ENCODE measurements around the gene NHERF1. TPM values are rescaled to one million over a fixed set of nuclear protein-coding genes. Genes with fewer than 3 reads are reported as not detected.

The NHERF1 gene
- total and polyA plus RNA-seq, 2 of the 13 experiments (the other 11 are each of a cell fraction or from before 2014, with no cell fraction given), result 169 to 269 TPM

DNA sequence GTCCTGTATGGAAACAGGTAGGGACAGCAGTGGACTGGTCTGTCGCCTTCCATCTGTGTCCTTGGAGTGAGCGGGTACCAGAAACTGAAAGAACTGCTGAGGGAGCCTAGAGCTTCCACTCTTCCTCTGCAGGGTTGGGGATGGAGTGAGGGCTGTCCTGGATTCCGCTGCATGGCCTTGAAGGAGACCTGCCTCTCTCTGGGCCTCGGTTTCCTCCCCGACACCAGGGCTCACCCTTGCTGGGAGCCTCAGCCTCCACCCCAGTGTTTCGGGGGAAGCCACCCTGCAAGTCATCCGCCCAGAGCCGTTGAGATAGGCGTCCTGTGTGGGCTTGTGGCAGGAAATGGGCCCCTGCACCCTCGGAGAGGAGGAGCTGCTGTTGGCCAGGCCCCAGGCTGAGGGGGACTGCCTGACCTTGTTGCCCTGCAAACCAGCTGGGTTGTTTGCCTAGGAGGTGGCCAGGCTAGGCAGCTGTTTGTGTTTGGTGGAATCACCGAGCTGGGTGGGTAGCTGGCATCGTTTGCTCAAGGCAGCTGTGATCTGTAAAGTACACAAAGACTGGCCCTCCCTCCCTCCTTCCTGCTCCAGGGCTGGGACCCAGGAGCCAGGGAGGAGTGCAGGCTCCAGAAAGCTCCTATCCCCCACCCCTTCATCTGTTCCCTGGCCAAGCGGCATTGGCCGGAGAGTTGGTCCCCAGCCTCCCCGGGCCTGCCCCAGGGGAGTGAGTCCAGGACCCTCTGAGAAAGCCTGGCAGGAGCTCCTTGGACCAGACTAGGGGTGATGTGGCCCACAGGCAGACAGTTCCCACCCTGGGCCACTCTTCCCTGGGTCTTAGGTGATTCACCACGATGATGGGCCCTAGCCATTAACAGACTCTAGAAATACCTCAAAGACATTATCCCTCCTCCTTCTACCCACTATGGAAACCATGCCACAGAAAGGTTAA is 10.1 kb upstream of the NHERF1 start (continued):
- TF ChIP-seq TBX3 (IDR thresholded peaks at IDR 0.05; ENCODE audit: borderline replicate concordance) (no peak), REPIN1 (CRISPR knock-in tag; IDR thresholded peaks at IDR 0.05; ENCODE audit: borderline replicate concordance, low read depth) (no peak), ZNF234 (CRISPR knock-in tag; conservative IDR thresholded peaks at IDR 0.05) (no peak), NR3C1 (CRISPR knock-in tag; IDR thresholded peaks at IDR 0.05) (no peak), CCDC6 (CRISPR knock-in tag; IDR thresholded peaks at IDR 0.05) (no peak; the same call in 1 of the 2 replicates), ZNF878 (CRISPR knock-in tag; IDR thresholded peaks at IDR 0.05) (no peak), ZNF556 (CRISPR knock-in tag; IDR thresholded peaks at IDR 0.05; ENCODE audit: borderline replicate concordance) (no peak), GTF3A (CRISPR knock-in tag; conservative IDR thresholded peaks at IDR 0.05) (no peak), HNF4G (IDR thresholded peaks at IDR 0.05; ENCODE audit: borderline replicate concordance, low read depth, low read length) (peak; percentile 26; the same call in 1 of the 2 replicates), HNF4G (CRISPR knock-in tag; IDR thresholded peaks at IDR 0.05; ENCODE audit: borderline replicate concordance, low read depth) (no peak; the same call in 1 of the 2 replicates), PHF21A (CRISPR knock-in tag; IDR thresholded peaks at IDR 0.05) (no peak), ZNF501 (CRISPR knock-in tag; IDR thresholded peaks at IDR 0.05) (no peak), ZNF230 (CRISPR knock-in tag; IDR thresholded peaks at IDR 0.05) (0 out of 2 replicates have a peak, but pooled peaks have one; percentile 47), ZNF256 (CRISPR knock-in tag; conservative IDR thresholded peaks at IDR 0.05) (no peak), FOXA3 (CRISPR knock-in tag; IDR thresholded peaks at IDR 0.05) (peak; percentile 95), ZNF557 (CRISPR knock-in tag; IDR thresholded peaks at IDR 0.05) (no peak), SRY (CRISPR knock-in tag; IDR thresholded peaks at IDR 0.05) (peak; percentile 55; the same call in 1 of the 2 replicates), CENPT (CRISPR knock-in tag; IDR thresholded peaks at IDR 0.05; ENCODE audit: low read depth) (no peak), MYNN (CRISPR knock-in tag; IDR thresholded peaks at IDR 0.05; ENCODE audit: low read depth) (no peak; the same call in 1 of the 2 replicates)
- TF ChIP-seq, protein P1, sequence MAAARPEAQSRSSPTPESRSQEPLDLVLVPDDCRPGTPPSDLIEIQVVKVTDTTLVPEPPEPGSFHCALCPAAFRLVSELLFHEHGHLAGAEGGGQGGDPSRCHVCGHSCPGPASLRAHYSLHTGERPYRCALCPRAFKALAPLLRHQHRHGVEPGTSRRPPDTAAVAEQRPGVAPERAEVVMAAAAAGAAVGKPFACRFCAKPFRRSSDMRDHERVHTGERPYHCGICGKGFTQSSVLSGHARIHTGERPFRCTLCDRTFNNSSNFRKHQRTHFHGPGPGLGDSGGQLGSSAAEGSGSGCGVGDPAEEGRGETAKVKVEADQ (CRISPR knock-in tag; IDR thresholded peaks at IDR 0.05; ENCODE audit: borderline replicate concordance), result no peak
- TF ChIP-seq, protein P2, sequence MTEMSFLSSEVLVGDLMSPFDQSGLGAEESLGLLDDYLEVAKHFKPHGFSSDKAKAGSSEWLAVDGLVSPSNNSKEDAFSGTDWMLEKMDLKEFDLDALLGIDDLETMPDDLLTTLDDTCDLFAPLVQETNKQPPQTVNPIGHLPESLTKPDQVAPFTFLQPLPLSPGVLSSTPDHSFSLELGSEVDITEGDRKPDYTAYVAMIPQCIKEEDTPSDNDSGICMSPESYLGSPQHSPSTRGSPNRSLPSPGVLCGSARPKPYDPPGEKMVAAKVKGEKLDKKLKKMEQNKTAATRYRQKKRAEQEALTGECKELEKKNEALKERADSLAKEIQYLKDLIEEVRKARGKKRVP (CRISPR knock-in tag; IDR thresholded peaks at IDR 0.05), result no peak
- TF ChIP-seq, protein P3, sequence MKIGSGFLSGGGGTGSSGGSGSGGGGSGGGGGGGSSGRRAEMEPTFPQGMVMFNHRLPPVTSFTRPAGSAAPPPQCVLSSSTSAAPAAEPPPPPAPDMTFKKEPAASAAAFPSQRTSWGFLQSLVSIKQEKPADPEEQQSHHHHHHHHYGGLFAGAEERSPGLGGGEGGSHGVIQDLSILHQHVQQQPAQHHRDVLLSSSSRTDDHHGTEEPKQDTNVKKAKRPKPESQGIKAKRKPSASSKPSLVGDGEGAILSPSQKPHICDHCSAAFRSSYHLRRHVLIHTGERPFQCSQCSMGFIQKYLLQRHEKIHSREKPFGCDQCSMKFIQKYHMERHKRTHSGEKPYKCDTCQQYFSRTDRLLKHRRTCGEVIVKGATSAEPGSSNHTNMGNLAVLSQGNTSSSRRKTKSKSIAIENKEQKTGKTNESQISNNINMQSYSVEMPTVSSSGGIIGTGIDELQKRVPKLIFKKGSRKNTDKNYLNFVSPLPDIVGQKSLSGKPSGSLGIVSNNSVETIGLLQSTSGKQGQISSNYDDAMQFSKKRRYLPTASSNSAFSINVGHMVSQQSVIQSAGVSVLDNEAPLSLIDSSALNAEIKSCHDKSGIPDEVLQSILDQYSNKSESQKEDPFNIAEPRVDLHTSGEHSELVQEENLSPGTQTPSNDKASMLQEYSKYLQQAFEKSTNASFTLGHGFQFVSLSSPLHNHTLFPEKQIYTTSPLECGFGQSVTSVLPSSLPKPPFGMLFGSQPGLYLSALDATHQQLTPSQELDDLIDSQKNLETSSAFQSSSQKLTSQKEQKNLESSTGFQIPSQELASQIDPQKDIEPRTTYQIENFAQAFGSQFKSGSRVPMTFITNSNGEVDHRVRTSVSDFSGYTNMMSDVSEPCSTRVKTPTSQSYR (CRISPR knock-in tag; IDR thresholded peaks at IDR 0.05; ENCODE audit: borderline replicate concordance), result peak; percentile 77
- TF ChIP-seq, protein P4, sequence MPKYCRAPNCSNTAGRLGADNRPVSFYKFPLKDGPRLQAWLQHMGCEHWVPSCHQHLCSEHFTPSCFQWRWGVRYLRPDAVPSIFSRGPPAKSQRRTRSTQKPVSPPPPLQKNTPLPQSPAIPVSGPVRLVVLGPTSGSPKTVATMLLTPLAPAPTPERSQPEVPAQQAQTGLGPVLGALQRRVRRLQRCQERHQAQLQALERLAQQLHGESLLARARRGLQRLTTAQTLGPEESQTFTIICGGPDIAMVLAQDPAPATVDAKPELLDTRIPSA (CRISPR knock-in tag; IDR thresholded peaks at IDR 0.05; ENCODE audit: borderline replicate concordance), result no peak
